GM21528 (cell line): ENCODE measurements around the gene ADGRL3.
"Not testable (repeated sequence)": the region's sequence is repeated elsewhere in the genome, so short reads cannot be mapped to it uniquely, and the experiment has no call there.

ENCODE experiments used
- ATAC-seq: cut with Tn5 transposase; IDR thresholded peaks from one replicate; pipeline ENCODE4 v1.9.1; 2021; ENCODE audit warnings: mild to moderate bottlenecking, moderate library complexity; ENCODE audit not compliant: unreplicated experiment, low FRiP score

The ADGRL3 gene

DNA sequence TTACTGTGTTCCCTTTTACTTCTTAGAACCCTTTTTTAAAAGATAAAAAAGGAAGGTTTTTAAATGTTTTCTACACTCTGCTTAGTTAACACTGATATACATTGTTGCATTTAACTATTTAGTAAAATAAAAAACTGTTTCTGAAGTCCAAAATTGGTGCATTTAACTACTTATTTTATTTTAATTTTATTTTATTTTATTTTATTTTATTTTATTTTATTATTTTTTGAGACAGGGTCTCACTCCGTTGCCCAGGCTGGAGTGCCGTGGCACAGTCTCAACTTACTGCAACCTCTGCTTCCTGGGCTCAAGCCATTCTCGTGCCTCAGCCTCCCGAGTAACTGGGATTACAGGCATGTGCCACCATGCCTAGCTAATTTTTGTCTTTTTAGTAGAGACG is 652.0 kb downstream of the ADGRL3 start:
- ATAC-seq: not testable (repeated sequence)

DNA sequence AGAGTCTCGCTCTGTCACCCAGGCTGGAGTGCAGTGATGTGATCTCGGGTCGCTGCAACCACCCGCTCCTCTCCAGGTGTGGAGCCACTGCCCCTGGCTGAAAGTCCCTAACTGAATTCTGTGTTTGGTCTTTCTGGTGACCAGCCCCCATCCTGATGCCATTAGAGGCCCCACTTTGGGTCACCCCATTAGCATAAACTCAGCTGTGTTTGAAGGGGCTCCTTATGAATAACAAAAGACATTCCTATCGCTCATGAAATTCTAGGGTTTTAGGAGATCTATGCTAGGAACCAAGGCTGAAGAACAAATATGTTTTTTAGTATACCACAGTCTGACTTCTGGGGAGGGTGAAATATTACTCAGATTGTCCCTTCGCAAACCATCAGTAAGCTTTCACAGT is 652.9 kb downstream of the ADGRL3 start:
- no peak for ATAC-seq

DNA sequence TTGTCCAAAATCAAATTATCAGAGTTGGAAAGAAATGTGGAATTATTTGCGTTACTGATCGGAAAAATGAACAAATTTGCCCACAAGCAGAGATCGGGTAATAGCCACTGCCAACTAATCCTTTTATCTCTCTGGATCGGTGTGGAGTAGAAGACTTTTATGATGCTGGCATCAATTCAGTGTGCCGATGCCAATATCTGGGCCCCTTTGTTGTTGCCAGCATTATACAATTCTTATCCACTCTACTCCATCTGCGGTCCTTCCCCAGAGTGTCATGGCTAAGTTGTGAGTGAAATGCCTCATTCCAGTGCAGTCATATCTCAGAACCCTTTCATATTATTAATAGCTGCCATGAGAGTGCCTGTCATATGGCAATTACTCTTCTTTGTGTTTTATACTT is 660.2 kb downstream of the ADGRL3 start:
- ATAC-seq: no peak

DNA sequence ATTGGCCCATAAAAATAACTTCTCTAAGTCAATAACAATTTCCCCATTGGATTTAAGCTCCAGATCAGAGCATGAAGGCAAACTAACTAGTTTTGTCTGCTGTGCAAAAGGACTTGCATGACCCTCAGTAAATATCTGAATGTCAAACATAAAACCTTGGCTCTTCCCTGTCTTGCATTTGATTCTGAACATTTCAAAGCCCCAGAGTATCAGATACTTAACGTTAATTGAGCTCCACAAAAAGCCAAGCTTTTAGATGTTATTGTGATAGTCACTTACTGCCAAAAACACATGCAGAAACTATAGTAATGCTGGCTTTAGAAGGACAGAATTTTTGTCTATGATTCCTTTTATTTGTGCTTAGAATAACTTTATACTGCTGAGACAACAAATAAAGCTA is 664.2 kb downstream of the ADGRL3 start:
- ATAC-seq: no peak

DNA sequence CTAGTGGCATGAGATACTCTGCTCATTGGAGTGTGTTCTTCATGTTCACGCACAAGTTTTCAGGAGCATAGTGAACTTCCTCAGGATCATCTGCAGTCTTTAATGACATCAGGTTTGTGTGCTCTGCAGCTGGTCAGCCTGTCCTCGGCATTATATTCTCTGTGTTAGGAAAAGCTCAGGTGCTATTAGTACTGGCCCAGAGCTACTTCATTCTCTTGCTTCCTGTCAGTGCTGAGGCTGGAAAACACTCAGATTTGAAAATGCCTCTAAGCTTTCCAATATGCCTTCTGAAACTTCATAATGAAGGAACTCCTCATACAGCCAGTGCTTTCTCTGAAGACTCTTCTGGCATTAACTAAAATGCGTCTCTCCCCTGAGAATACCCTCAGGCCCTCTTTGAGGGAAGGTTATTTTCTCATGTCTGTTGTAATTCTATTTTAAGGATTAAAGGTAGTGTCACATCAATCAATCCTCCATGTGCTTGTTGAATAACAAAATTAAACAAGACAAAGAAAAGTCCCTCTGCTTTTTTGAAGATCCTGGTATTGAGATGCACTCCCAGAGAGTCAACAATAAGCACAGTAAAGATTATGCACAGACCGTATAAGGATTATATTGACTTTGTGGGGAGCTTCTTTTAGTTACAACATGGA is 666.4 kb downstream of the ADGRL3 start:
- no peak for ATAC-seq

DNA sequence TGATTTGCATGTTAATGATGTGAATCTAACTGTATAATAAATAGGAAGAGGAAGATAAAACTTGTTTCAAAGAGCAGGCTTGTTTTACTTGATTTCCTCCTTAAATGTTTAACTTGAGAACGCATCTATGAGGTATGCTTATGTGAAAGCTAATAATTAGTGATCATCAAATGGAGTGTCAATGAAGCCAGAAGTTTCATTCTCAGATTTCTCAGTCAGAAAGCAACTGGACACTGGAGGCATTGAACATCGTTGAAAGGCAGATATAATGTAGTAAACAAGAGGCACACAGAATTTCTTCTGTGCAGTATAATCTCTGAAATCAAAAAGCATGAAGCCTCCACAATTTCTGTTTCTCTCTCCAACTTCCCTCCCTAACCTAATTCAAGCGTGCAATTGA is 672.9 kb downstream of the ADGRL3 start:
- no peak for ATAC-seq

DNA sequence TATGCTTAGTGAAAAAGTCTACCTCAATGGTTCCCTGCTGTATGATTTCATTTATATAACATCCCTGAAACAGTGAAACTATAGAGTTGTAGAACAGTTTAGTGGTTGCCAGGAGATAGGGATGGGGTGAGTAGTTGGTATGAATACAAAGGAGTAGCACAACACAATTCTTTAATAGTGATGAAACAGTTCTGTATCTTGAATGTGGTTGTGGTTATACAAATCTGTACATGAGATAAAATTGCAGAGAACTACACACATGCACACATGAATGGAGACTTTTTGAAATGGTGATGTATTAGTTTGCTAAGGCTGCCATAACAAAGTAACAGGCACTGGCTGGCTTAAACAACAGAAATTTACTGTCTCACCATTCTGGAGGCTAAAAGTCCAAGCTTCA is 677.1 kb downstream of the ADGRL3 start:
- ATAC-seq: no peak

DNA sequence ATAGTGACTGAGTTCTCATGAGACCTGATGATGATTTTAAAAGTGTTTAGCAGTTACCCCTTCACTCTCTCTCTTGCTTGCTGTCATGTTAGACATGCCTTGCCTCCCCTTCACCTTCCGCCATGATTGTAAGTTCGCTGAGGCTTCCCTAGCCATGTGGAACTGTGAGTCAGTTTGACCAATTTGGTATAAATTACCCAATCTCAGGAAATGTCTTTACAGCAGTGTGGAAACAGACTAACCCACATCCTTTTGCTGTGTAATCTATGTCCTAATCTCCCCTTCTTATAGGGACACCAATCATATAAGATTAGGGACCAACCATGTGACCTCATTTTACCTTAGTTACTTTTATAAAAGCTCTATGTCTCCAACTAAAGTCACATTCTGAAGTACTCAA is 677.8 kb downstream of the ADGRL3 start:
- no peak for ATAC-seq

DNA sequence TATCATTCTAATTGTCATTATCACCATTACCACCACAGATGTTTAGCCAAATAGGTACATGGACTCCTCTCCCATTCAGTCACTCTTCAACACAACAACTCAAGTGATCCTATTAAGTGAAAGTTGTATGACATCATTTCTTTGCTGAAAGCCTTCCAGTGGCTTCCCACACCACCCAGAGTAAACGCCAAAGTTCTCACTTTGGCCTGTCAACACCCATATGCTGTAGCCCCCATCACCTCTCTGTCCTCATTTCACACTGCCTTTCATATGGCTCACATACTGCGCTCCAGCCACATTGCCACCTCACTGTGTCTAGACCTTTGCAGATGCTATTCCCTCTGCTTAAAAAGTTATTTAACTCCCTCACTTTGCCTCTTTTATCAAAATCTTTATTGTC is 682.3 kb downstream of the ADGRL3 start:
- no peak for ATAC-seq

DNA sequence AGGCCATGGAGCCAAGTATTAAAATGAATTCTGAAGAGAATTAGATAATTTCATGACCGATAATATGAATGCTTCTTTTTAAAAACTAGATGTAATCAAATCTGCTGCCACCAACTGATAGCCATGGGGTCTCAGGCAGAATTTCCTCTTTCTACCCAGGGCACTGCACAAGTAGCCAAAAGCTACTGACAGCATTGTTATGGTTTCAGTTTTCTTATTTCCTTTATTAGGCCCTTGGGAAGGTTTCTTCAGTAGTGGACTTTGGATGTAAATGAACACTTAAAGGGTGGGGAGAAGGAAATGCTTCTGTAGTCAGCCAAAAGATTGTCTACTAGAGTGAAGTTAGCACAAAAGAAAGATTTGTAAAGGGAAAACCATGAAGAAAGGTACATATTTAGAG is 686.0 kb downstream of the ADGRL3 start:
- ATAC-seq: no peak

DNA sequence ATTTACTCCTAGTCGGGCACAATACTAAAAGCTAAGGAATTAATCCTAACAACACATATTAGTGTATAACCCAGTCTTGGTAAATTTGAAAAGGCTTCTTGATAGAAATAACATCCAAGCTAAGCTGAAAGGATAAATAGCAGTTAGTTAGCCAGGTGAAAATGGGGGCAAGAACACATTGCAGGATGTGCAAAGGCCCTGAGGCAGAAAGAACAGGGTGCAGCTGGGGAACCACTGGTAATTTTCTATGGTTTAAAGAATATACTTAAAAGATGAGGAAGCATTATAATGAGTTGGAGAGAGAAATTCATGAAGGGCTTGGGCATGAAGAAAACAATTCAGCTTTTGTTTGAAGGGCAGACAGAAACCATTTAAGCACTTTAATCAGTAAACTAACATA is 689.0 kb downstream of the ADGRL3 start:
- ATAC-seq: no peak

DNA sequence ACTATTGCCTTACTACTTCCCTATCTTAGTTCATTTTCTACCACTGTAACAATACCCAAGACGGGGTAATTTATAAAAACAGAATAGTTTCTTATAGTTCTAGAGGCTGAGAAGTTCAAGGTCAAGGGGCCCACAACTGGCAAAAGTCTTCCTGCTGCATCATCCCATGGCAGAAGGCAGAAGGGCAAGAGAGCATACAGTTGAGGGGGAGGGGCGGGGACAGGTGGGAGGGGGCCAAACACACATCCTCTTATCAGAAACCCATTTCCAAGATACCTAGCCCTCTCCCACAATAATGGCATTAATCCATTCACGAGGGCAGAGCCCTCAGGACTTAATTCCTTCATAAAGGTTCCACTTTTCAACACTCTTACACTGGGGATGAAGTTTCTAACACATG is 690.2 kb downstream of the ADGRL3 start:
- no peak for ATAC-seq

DNA sequence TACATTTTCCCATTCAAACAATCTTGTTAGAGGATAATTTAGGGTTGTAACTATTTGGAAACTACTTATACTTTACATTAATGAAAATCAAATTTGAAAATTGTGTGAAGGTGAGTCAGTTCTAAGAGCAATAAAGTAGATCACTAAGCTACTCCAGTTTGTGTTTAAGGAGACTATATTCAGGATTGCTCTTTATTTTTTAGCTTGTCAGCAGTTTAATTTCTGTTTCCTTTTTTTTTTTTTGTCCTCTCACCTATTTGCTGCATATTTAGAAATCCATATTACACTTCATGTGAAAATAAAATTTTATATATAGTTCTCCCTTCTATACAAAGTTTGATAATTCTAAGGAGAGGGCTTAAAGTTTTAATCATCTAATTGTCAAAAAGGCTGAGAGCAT is 691.8 kb downstream of the ADGRL3 start:
- no peak for ATAC-seq

DNA sequence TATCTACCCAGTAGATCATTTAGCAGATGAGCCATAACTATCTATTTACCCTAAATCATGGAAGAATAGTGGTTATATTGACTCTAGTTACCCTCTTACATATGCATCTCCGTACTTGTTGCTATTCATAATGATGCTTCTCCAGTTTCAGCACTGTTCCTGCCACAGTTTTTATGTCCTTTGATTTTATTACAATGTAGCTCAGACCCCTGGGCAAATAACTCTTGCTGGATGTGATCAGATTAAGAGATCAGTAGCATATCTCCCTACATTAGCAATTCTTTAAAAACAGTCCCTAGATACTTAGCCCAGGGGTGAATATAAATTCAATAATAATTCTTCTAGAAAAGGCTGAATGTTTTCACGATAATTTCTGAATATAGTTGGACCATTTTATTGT is 696.5 kb downstream of the ADGRL3 start:
- ATAC-seq: no peak

DNA sequence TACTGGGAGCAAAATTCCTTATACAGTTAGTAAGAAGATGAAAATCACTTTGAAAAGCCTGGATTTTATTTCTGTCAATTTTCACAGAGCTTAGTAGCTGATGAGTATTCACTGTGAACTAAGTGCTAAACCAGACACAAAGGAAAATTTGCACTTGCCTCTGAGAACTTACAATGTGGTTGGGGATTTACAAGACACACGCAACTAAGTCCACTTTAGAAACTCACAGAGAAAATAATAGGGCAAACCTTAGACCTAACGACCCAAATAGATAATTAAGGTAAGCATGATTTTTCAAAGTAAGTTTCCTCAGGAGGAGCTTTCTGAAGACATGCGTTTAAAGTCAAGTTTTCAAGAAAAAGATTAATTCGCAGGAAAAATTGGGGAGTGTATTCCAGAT is 708.9 kb downstream of the ADGRL3 start:
- ATAC-seq: no peak

DNA sequence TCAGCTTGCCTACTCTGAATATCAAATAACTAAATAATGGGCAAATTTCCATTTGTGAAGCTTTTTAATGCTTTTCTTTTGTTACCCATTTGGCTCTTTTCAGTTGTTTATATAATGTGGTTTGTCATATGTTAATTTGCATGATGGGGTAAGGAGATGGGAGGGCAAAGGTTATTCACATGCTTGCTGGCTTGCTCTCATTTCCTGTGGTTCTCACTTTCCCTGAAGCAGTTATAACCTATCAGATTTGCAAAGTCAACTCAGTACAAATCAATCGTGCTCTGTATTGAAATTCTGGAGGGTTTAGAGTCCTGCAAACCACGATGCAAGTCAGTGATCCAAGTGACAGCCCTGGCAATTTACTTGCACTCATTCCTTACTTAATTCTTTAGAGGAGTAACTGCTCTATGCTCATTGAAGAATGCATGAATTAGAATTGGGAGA is 711.2 kb downstream of the ADGRL3 start:
- no peak for ATAC-seq

DNA sequence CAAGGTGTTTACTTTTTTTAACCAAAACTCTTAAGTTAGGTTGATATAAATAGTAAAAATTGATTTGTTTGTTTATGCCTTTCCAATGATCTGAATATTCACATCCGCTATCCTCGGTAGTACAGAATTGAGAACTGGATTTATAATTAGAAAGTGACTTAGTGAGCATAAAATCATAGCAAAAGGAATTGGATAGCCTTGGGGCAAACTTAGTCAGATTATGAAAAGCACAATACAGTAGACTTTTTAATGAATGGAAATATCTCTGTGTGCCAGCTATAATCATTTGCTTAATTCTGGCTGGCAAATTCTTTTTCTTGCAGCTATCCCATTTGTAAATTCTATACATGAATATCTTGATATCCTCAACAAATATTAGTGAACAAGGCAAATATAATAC is 713.5 kb downstream of the ADGRL3 start:
- no peak for ATAC-seq

DNA sequence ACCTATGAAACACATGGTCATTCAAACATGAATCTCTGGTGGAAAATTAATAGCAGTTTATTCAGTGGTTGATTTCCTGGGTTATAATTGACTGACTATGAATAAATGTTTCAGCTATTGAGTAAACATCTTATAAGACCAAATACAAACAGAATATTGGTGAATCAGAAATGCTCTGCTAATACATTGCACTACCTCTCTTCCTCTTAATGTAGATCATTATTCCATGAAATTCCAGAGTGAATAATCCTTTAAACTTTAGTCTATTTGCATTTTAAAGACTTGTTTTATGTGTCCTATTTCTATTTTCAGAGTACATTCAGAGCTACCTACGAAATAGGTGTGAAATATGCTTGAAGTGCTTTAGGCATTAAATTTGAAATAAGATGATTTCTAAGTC is 715.4 kb downstream of the ADGRL3 start:
- ATAC-seq: no peak

DNA sequence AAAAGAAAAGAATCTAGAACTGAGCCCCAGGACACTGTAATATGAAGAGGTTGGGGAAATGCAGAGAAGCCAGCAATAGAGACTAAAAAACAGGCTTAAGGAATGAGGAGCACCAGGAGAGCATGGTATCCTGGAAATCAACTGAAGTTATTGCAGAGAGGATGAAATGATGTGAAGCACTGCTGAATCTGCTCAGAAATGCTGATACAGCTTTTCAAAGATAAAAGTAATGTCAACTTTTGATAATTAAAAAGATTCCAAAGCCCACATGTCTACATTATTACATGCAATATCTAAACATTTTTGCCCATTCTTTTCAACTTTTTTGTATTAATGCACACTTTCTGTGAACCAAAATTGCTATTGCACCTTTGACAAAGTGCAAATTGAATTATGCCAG is 718.4 kb downstream of the ADGRL3 start:
- ATAC-seq: no peak

DNA sequence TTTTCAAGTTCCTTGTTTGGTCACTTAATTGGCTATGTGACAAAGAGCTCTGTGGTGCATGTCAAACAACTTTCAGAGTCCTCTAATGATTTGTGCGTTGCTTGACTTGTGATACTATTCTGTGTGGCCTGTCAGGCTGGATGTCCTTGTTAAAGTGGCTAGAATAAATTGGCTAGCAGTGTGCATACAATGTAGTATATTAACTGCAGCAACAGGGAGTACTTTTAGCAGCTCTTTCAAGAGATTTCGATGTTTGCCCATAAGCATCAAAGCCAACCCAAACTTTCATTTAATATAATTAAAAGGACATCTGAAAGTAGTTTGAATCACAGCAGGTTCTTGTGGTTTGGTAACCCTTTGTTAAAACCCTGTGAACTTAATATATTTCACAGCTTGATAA is 718.9 kb downstream of the ADGRL3 start:
- no peak for ATAC-seq

DNA sequence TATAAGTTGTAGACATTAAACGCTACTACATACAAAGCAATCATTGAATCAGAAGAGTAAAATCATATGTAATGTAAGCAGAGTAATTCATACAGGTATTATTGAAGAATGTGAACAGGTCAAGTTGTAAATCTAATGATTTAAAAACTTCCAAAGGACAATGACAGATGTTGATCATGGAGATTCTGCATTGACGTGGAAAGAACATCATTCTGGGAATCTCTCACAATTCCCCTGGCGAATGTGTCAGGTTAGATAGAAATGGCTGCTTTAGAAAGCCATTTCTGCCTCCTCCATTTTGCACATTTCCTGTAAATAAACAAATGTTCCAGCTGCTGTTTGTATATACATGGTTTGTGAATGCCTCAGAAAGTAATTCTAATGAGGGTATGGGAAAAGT is 719.4 kb downstream of the ADGRL3 start:
- ATAC-seq: no peak

DNA sequence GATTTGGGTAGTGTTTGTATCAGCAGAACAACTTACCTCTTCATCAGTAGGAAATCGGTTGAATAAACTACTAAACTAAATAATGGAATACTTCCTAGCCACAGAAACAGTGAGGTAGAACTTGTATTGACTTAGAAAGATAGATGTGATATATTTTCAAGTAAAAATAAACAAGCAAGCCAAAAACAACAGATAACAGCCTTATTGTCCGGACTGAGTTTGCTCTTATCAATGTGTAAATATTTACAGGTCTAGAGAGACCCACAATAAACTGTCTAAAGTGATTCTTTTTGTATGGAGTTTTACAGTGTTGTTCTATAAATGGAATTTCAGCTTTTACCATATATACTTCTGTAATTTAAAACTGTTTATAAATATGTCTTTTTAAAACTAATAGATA is 721.8 kb downstream of the ADGRL3 start:
- no peak for ATAC-seq

DNA sequence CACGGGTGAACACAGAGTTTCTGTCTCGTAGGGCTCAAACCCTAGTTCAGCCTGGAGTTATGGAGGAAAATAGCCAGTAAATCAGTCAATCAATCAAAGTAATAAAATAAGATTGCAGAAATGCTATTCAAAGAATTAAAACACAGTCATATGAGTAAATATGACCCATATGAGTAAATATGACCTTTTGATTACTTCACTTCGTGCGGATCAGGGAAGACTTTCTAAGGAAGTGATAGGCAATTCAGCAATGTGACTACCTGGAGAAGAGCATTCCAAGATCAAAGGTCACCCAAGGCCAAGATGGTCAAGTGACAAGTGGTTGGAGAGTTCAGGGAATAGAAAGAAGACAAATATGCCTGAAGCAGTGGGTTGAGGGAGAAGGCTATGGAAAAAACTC is 722.6 kb downstream of the ADGRL3 start:
- ATAC-seq: no peak
